Measurements from ENCODE around the gene HPN.

HPN gene

GRCh38 chr19:35076657-35077056 is 35.1 kb downstream of the HPN start:
- Histone ChIP-seq H3K36me3 (ENCODE audit: control insufficient read depth, low read length) (no peaks in the 10 kb centered on the region), H3K4me1 (ENCODE audit: control insufficient read depth, low read length) (peaks cover 29% of the 10 kb centered on the region), H3K4me3 (ENCODE audit: low read length) (no peak overlapping the region), H3K27ac (ENCODE audit: low read depth, low read length) (no peak overlapping the region), H3K27me3 (ENCODE audit: control insufficient read depth, low read length) (no peaks in the 10 kb centered on the region), H3K9me3 (ENCODE audit: control insufficient read depth, insufficient read depth, low read length) (no peaks in the 10 kb centered on the region), H3F3A (ENCODE audit: control insufficient read depth, insufficient read depth) (no peaks in the 10 kb centered on the region), H4K20me1 (ENCODE audit: control insufficient read depth, insufficient read depth, low read depth, low read length) (no peaks in the 10 kb centered on the region), H3K4me2 (ENCODE audit: low read length) (no peak overlapping the region), H3K79me2 (ENCODE audit: control insufficient read depth, low read length) (no peaks in the 10 kb centered on the region), H3K9me2 (replicated peaks; ENCODE audit: control insufficient read depth, low read length) (no peaks in the 10 kb centered on the region)
- TF ChIP-seq EZH2phosphoT487 (IDR thresholded peaks at IDR 0.05; ENCODE audit: borderline replicate concordance, low read length) = no peak
- TF ChIP-seq CTCF (IDR thresholded peaks at IDR 0.05; ENCODE audit: low read depth, low read length, poor library complexity, severe bottlenecking) = no peak

DNA sequence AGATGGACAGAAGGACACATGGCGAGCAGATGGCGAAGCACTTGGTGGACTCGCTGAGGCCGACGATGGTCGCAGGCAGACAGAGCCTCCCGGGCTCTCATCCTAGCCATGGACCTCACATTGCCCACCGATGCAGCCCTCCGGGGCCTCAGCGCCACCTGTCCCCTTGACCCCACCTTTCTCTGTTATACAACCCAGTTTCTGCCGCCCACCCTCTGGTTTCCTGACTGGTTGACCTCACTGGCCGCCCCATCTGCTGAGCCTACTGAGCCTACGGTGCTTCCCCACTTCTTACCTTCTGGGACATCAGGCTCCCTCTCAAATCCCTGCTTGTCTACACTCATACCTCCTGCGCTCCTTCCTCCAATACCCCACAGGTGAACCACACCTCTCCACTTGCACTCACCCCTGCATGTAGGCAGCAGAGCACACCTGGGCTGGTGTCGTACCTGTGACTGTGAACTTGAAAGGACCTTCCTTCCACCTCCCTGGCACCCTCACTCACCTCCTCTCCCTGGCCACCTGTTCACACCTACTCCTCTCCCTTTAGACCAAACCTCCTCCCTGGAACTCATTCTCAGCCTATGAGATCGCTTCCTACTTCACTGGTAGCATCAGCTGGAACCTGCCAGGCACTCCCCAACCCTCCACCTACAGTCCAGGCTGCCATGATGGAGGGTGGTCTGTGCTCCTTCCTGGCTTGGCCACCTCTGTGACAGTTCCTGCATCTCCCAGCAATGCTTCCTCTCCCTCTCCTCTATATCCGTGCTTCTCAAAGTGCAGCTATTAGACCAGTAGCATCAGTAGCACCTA is 36.1 kb downstream of the HPN start:
- no peaks in the 10 kb centered on the region for H3F3A ChIP-seq (ENCODE audit: control insufficient read depth, insufficient read depth)
- H3K4me2 ChIP-seq (ENCODE audit: low read length) = no peak overlapping the region
- no peaks in the 10 kb centered on the region for H3K79me2 ChIP-seq (ENCODE audit: control insufficient read depth, low read length)
- no peaks in the 10 kb centered on the region for H3K9me3 ChIP-seq (ENCODE audit: control insufficient read depth, insufficient read depth, low read length)
- H3K4me1 ChIP-seq (ENCODE audit: control insufficient read depth, low read length) = peaks cover 36% of the 10 kb centered on the region
- no peak overlapping the region for H3K27ac ChIP-seq (ENCODE audit: low read depth, low read length)
- TF ChIP-seq EZH2phosphoT487 (IDR thresholded peaks at IDR 0.05; ENCODE audit: borderline replicate concordance, low read length) = no peak
- no peak for TF ChIP-seq CTCF (IDR thresholded peaks at IDR 0.05; ENCODE audit: low read depth, low read length, poor library complexity, severe bottlenecking)
- H3K27me3 ChIP-seq (ENCODE audit: control insufficient read depth, low read length) = no peaks in the 10 kb centered on the region
- no peak overlapping the region for H3K4me3 ChIP-seq (ENCODE audit: low read length)
- H3K9me2 ChIP-seq (replicated peaks; ENCODE audit: control insufficient read depth, low read length) = no peaks in the 10 kb centered on the region
- H3K36me3 ChIP-seq (ENCODE audit: control insufficient read depth, low read length) = no peaks in the 10 kb centered on the region
- H4K20me1 ChIP-seq (ENCODE audit: control insufficient read depth, insufficient read depth, low read depth, low read length) = no peaks in the 10 kb centered on the region

DNA sequence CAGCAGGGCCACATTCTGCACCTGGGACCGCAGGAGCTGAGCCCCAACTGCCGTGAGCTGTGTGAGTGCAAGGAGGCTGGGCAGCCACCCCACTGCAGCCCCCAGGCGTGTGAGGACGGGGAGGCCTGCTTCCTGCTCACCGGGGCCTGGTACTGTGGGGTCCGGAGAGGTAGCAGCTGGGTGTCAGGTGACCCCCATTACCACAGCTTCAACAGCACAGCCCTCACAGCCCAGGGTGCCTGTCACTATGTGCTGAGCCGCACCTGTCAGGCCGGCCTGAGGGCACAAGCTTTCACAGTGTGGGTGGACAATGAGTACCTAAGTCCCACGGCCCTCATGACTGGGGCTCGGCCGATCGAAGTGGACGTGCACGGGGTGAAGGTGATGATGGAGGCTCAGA is 38.3 kb downstream of the HPN start:
- no peak for TF ChIP-seq EZH2phosphoT487 (IDR thresholded peaks at IDR 0.05; ENCODE audit: borderline replicate concordance, low read length)
- no peak for TF ChIP-seq CTCF (IDR thresholded peaks at IDR 0.05; ENCODE audit: low read depth, low read length, poor library complexity, severe bottlenecking)
- Histone ChIP-seq H3K79me2 (ENCODE audit: control insufficient read depth, low read length) (no peaks in the 10 kb centered on the region), H3K4me1 (ENCODE audit: control insufficient read depth, low read length) (peaks cover 51% of the 10 kb centered on the region), H3K9me3 (ENCODE audit: control insufficient read depth, insufficient read depth, low read length) (no peaks in the 10 kb centered on the region), H3K9me2 (replicated peaks; ENCODE audit: control insufficient read depth, low read length) (no peaks in the 10 kb centered on the region), H3K27ac (ENCODE audit: low read depth, low read length) (no peak overlapping the region), H3F3A (ENCODE audit: control insufficient read depth, insufficient read depth) (no peaks in the 10 kb centered on the region), H3K4me3 (ENCODE audit: low read length) (no peak overlapping the region), H3K4me2 (ENCODE audit: low read length) (no peak overlapping the region), H3K27me3 (ENCODE audit: control insufficient read depth, low read length) (no peaks in the 10 kb centered on the region), H4K20me1 (ENCODE audit: control insufficient read depth, insufficient read depth, low read depth, low read length) (no peaks in the 10 kb centered on the region), H3K36me3 (ENCODE audit: control insufficient read depth, low read length) (no peaks in the 10 kb centered on the region)

Data from DOHH2 (cell line).